A673 (cell line): ENCODE results near the gene TFAM. TPM values are rescaled to one million over a fixed set of nuclear protein-coding genes. Genes with fewer than 3 reads are reported as not detected.

Source experiments
- BruUV-seq: library from RNA; stranded (reverse); fragments of 400-500 nt; replicated peaks from 2 replicates; lab custom pipeline; 2021; lab: Mats Ljungman, UMichigan
- CTCF ChIA-PET: fragments of 300-600 bp; sonication (Branson Sonifier 250); formaldehyde crosslinking; loops from one replicate; lab custom pipeline; 2022; ENCODE audit warnings: antibody characterized with exemption; lab: Charles Lee
- POLR2A ChIA-PET: fragments of 300-600 bp; sonication (Branson Sonifier 250); formaldehyde crosslinking; loops from one replicate; lab custom pipeline; 2022; ENCODE audit warnings: antibody characterized with exemption; ENCODE audit not compliant: low non-redundant PET; lab: Charles Lee
- DNase-seq: peaks from one replicate; pipeline ENCODE4 v3.0.0-alpha.2; 2015; ENCODE audit warnings: low spot score
- H3K27ac ChIP-seq: fragments of 200-600 bp; sonication (generic); 2 replicates; pipeline ENCODE4 v1.5.1; 2016; ENCODE audit warnings: mixed run types, low read depth, mild to moderate bottlenecking, mixed read lengths, antibody characterized with exemption, low read length; ENCODE audit not compliant: poor library complexity, severe bottlenecking
- H3K27me3 ChIP-seq: fragments of 200-600 bp; sonication (generic); replicated peaks from 2 replicates; pipeline ENCODE4 v1.6.1; 2017; ENCODE audit warnings: mixed run types, low read depth, mild to moderate bottlenecking, mixed read lengths, antibody characterized with exemption, low read length; ENCODE audit not compliant: insufficient read depth, poor library complexity
- H3K36me3 ChIP-seq: fragments of 200-600 bp; sonication (generic); 2 replicates; pipeline ENCODE4 v1.6.1; 2016; ENCODE audit warnings: mixed run types, mild to moderate bottlenecking, mixed read lengths, antibody characterized with exemption, low read length; ENCODE audit not compliant: insufficient read depth, poor library complexity, severe bottlenecking
- H3K4me1 ChIP-seq: fragments of 200-600 bp; sonication (generic); 2 replicates; pipeline ENCODE4 v1.6.1; 2017; ENCODE audit warnings: mixed run types, mild to moderate bottlenecking, mixed read lengths, antibody characterized with exemption, low read length; ENCODE audit not compliant: insufficient read depth, poor library complexity, severe bottlenecking
- H3K4me3 ChIP-seq: fragments of 200-600 bp; sonication (generic); 2 replicates; pipeline ENCODE4 v1.5.1; 2016; ENCODE audit warnings: low read depth, mixed run types, mild to moderate bottlenecking, mixed read lengths, low read length; ENCODE audit not compliant: poor library complexity, severe bottlenecking
- H3K9me3 ChIP-seq: fragments of 200-600 bp; sonication (generic); 2 replicates; pipeline ENCODE4 v1.6.1; 2016; ENCODE audit warnings: mixed run types, low read depth, mild to moderate bottlenecking, mixed read lengths, antibody characterized with exemption, low read length; ENCODE audit not compliant: poor library complexity, severe bottlenecking
- EZH2 ChIP-seq: fragments of 200-600 bp; sonication (generic); IDR thresholded peaks from 2 replicates; pipeline ENCODE4 v1.6.1; 2017; ENCODE audit warnings: borderline replicate concordance, low read depth, mild to moderate bottlenecking, mixed read lengths, antibody characterized with exemption, low read length; ENCODE audit not compliant: poor library complexity, severe bottlenecking
- intact Hi-C: fragments of 100-400 bp; cut with micrococcal nuclease; formaldehyde crosslinking; loops from one replicate; pipeline ENCODE4 v1.10.0; 2022; ENCODE audit not compliant: unreplicated experiment
- total RNA-seq: library from RNA; stranded (reverse); gene quantifications from 2 replicates; pipeline ENCODE4 v1.2.3, GENCODE V29; 2021
- TF ChIP-seq, protein P1 (sequence below): fragments of 300-800, 200-600 bp; sonication (generic); conservative IDR thresholded peaks from 2 replicates; pipeline ENCODE4 v1.5.1; 2017; ENCODE audit warnings: low read depth, mild to moderate bottlenecking, antibody characterized with exemption, low read length, moderate library complexity, mixed read lengths

The TFAM gene
- total RNA-seq, 1 experiment from 2014 or later: 113 TPM

DNA sequence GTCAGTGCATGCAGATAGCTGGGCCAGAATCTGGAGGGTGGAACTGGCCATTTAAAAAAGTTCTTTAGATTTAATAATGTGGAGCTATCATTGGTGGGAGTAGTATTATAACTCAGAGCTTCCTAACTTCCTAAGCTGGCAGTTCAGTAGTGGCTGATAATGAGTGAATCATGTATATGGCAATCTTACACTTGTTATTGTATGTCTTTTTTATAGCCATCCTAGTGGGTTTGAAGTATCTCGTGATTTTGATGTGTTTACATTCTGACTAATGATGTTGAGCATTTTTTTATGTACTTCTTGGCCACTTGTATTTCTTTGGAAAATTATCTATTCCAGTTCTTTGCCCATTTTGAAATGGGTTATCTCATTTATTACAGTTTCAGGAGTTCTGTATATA lies 15.4 kb downstream of the TFAM start:
- Histone ChIP-seq H3K4me1 (no peaks in the 10 kb centered on the region), H3K27ac (no peak overlapping the region), H3K27me3 (no peaks in the 10 kb centered on the region), H3K36me3 (peaks cover 17% of the 10 kb centered on the region), H3K4me3 (no peak overlapping the region), H3K9me3 (no peaks in the 10 kb centered on the region)
- intact Hi-C loops: no loop called here
- POLR2A ChIA-PET: no interaction called here
- DNase-seq: no peak
- CTCF ChIA-PET: no interaction called here
- TF ChIP-seq, protein P1, sequence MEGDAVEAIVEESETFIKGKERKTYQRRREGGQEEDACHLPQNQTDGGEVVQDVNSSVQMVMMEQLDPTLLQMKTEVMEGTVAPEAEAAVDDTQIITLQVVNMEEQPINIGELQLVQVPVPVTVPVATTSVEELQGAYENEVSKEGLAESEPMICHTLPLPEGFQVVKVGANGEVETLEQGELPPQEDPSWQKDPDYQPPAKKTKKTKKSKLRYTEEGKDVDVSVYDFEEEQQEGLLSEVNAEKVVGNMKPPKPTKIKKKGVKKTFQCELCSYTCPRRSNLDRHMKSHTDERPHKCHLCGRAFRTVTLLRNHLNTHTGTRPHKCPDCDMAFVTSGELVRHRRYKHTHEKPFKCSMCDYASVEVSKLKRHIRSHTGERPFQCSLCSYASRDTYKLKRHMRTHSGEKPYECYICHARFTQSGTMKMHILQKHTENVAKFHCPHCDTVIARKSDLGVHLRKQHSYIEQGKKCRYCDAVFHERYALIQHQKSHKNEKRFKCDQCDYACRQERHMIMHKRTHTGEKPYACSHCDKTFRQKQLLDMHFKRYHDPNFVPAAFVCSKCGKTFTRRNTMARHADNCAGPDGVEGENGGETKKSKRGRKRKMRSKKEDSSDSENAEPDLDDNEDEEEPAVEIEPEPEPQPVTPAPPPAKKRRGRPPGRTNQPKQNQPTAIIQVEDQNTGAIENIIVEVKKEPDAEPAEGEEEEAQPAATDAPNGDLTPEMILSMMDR: no peak
- no peak for TF ChIP-seq EZH2
- no TSS peak for BruUV-seq

DNA sequence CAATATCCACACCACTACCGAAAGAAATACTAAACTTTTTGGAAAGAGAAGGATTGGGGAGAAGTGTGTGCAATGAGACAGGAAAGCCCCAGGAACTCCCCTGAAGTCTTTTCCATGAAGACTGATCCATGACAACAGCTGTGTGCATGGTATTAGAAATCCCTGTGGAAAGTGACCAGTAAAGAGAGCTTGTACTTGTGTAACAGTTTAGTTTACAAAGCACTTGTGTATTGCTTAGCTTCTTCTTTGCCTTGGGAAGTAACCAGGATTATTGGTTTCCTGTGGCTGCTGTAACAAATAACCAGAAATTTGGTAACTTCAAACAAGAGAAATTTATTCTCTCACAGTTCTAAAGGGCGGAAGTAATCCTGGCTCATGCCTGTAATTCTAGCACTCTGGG lies 18.8 kb downstream of the TFAM start:
- intact Hi-C loops: no loop called here
- Histone ChIP-seq H3K4me1 (no peaks in the 10 kb centered on the region), H3K36me3 (no peaks in the 10 kb centered on the region), H3K9me3 (no peaks in the 10 kb centered on the region), H3K4me3 (no peak overlapping the region), H3K27ac (no peak overlapping the region), H3K27me3 (no peaks in the 10 kb centered on the region)
- DNase-seq: no peak
- POLR2A ChIA-PET: no interaction called here
- TF ChIP-seq, protein P1: no peak
- TF ChIP-seq EZH2: no peak
- CTCF ChIA-PET: no interaction called here
- no TSS peak for BruUV-seq

DNA sequence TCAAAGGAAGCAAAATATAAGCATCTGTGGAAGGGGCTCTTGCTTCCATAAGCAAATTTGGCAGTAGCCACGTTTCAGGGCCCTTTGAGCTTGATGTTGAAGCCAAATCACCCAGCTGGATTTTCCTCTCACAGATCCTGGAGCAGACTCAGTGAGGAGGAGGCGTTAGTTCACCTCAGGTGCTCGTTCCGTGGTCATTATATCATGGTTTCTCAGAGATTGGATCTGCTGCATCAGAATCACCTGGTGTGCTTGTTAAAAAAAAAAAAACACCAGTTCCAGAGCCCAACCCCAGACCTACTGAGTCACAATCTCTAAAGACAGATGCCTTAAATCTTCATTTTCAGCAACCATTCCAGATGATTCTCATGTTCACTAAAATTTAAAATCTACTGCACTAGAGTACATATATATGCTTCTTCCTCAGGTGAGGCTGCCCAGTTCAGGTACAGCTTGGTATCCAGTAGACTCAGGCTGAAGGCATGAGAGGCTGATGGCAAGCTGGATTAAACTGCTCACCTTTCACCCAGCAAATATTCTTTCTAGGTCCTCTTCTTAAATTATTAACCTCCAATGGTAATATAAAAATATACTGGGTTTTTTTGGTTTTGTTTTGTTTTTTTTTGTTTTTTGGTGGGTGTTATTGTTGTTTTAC lies 24.9 kb downstream of the TFAM start:
- no peaks in the 10 kb centered on the region for H3K9me3 ChIP-seq
- H3K4me1 ChIP-seq: no peaks in the 10 kb centered on the region
- no peak for TF ChIP-seq EZH2
- TF ChIP-seq, protein P1: no peak
- no peak for DNase-seq
- BruUV-seq: no TSS peak
- no peaks in the 10 kb centered on the region for H3K36me3 ChIP-seq
- H3K4me3 ChIP-seq: no peak overlapping the region
- POLR2A ChIA-PET: no interaction called here
- intact Hi-C loops: loop anchor here (5.0 to 10.0 kb wide), 3 partner anchors 122 to 365 kb away; no protein-coding TSS in a partner anchor
- no peak overlapping the region for H3K27ac ChIP-seq
- CTCF ChIA-PET: no interaction called here
- H3K27me3 ChIP-seq: no peaks in the 10 kb centered on the region
